ENCODE data around the gene FOXP4. TPM values are rescaled to one million over a fixed set of nuclear protein-coding genes. Genes with fewer than 3 reads are reported as not detected.

The FOXP4 gene
- total and polyA plus RNA-seq, 2 of the 13 experiments (the other 11 are each of a cell fraction or from before 2014, with no cell fraction given): 11.0 to 12.4 TPM

DNA sequence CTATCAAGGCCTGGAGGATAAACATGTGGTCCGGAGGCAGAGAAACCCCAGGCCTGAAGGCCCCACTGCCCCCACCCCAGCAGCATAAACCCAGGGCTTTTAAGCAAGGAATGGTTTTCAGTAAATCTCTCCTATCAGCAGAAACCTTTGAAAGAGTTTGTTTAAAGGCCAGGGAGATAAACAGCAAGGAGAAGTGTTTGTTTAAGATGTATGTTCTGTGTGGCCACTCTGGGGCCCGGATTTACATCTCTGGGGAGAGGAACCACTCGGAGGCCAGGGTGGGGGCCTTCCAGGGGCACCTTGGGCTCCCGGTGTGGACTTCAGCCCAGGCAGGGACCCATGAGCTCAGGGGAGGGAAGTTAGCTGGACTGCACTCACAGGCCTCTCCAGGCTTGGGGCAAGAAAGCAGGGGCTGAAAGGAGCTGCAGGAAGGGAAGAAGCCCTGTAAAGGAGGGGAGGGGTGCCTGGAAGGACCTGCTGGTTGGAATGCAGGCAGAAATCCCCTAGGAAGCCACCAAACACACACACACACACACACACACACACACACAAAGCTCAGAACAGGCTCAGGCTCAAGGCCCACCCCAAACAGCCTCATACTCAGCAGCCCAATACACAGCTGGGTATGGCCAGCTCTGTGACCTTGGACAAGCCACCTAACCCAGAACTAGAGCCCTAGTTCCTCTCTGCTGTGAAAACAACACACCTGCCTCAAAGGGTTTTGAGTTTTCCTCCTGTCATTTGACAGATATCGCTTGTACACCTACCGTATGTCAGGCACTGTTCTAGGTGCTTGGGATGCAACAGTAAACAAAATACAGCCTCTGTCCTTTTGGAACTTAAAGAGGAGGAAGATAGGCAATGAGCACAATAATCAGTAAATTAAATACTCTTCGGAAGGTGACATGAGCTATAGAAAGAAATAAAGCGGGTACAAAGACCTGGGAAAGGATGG is 26.2 kb upstream of the FOXP4 start:
- peak; percentile 93 for ATAC-seq
- in situ Hi-C loops (cut with HindIII; ENCODE audit: extremely low pct_ligation_motif_present, low pct_unique_long_range_greater_than_20kb): no loop called here
- FAIRE-seq: peak; percentile 92
- CTCF ChIA-PET (ENCODE audit: low intra/inter-chr PET ratio, low total read pairs): no interaction called here
- Histone ChIP-seq H3K4me2 (ENCODE audit: low read depth, low read length) (peak overlapping the region; percentile 84), H2AFZ (ENCODE audit: low read length) (no peak overlapping the region), H3K36me3 (replicated peaks in 1 of 2; ENCODE audit: control insufficient read depth in 1 of 2, insufficient read depth in 2 of 2, low read length in 2 of 2) (no peaks in the 10 kb centered on the region), H3K27me3 (ENCODE audit: control insufficient read depth in 1 of 2, insufficient read depth in 2 of 2, low read length in 2 of 2) (no peaks in the 10 kb centered on the region), H3K9ac (ENCODE audit: insufficient read depth, low read depth, low read length) (peak overlapping the region; percentile 74), H4K20me1 (ENCODE audit: insufficient read depth, low read length) (no peaks in the 10 kb centered on the region), H3K79me2 (ENCODE audit: insufficient read depth, low read length) (no peaks in the 10 kb centered on the region), H3K4me1 (ENCODE audit: insufficient read depth, low read length) (peaks cover 88% of the 10 kb centered on the region), H3K9me3 (ENCODE audit: low read length) (no peaks in the 10 kb centered on the region), H3K4me3 (replicated peaks in 1 of 3; ENCODE audit: insufficient read depth in 1 of 3, low read depth in 2 of 3, low read length in 3 of 3) (peak overlapping the region in 2 of 3 experiments; percentile 8 to 50; a peak in 2 of 6 replicates), H3K27ac (ENCODE audit: extremely low read length, insufficient read depth, low read length) (peak overlapping the region; percentile 94)
- WGBS (ENCODE audit: low lambda C conversion rate): 34% methylated on average over 7 of the region's 8 CpGs
- DNase-seq (ENCODE audit: low spot score): peak; percentile 97
- TSS peak; percentile 95 for BruUV-seq (replicated peaks)
- intact Hi-C loops (cut with micrococcal nuclease; ENCODE audit: unreplicated experiment): loop anchor here (1.0 kb wide), 3 partner anchors 21 to 58 kb away; no protein-coding TSS in a partner anchor
- POLR2A ChIA-PET: interaction anchor here (0.9 to 9.4 kb wide), 30 partner anchors 9 to 479 kb away, joined by 3 to 187 read pairs (median 6); partner anchors contain the start of gene FOXP4
- TF ChIP-seq KDM1A (CRISPR knock-in tag; IDR thresholded peaks at IDR 0.05): peak; percentile 55; the same call in 1 of the 2 replicates
- TF ChIP-seq ZNF367 (CRISPR knock-in tag; IDR thresholded peaks at IDR 0.05; ENCODE audit: borderline replicate concordance): 0 out of 2 replicates have a peak, but pooled peaks have one; percentile 42
- TF ChIP-seq ZNF253 (CRISPR knock-in tag; IDR thresholded peaks at IDR 0.05; ENCODE audit: borderline replicate concordance): no peak
- TF ChIP-seq, protein P1, sequence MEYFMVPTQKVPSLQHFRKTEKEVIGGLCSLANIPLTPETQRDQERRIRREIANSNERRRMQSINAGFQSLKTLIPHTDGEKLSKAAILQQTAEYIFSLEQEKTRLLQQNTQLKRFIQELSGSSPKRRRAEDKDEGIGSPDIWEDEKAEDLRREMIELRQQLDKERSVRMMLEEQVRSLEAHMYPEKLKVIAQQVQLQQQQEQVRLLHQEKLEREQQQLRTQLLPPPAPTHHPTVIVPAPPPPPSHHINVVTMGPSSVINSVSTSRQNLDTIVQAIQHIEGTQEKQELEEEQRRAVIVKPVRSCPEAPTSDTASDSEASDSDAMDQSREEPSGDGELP (IDR thresholded peaks at IDR 0.05; ENCODE audit: borderline replicate concordance, low read depth): peak; percentile 58; the same call in 1 of the 2 replicates
- TF ChIP-seq, protein P2, sequence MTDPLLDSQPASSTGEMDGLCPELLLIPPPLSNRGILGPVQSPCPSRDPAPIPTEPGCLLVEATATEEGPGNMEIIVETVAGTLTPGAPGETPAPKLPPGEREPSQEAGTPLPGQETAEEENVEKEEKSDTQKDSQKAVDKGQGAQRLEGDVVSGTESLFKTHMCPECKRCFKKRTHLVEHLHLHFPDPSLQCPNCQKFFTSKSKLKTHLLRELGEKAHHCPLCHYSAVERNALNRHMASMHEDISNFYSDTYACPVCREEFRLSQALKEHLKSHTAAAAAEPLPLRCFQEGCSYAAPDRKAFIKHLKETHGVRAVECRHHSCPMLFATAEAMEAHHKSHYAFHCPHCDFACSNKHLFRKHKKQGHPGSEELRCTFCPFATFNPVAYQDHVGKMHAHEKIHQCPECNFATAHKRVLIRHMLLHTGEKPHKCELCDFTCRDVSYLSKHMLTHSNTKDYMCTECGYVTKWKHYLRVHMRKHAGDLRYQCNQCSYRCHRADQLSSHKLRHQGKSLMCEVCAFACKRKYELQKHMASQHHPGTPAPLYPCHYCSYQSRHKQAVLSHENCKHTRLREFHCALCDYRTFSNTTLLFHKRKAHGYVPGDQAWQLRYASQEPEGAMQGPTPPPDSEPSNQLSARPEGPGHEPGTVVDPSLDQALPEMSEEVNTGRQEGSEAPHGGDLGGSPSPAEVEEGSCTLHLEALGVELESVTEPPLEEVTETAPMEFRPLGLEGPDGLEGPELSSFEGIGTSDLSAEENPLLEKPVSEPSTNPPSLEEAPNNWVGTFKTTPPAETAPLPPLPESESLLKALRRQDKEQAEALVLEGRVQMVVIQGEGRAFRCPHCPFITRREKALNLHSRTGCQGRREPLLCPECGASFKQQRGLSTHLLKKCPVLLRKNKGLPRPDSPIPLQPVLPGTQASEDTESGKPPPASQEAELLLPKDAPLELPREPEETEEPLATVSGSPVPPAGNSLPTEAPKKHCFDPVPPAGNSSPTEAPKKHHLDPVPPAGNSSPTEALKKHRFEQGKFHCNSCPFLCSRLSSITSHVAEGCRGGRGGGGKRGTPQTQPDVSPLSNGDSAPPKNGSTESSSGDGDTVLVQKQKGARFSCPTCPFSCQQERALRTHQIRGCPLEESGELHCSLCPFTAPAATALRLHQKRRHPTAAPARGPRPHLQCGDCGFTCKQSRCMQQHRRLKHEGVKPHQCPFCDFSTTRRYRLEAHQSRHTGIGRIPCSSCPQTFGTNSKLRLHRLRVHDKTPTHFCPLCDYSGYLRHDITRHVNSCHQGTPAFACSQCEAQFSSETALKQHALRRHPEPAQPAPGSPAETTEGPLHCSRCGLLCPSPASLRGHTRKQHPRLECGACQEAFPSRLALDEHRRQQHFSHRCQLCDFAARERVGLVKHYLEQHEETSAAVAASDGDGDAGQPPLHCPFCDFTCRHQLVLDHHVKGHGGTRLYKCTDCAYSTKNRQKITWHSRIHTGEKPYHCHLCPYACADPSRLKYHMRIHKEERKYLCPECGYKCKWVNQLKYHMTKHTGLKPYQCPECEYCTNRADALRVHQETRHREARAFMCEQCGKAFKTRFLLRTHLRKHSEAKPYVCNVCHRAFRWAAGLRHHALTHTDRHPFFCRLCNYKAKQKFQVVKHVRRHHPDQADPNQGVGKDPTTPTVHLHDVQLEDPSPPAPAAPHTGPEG (CRISPR knock-in tag; IDR thresholded peaks at IDR 0.05): no peak
- TF ChIP-seq ZNF660 (CRISPR knock-in tag; IDR thresholded peaks at IDR 0.05; ENCODE audit: borderline replicate concordance, low read depth): no peak
- peak; percentile 95 for TF ChIP-seq ESRRA (CRISPR knock-in tag; IDR thresholded peaks at IDR 0.05; ENCODE audit: low read depth)
- no peak; the same call in 1 of the 2 replicates for TF ChIP-seq ZNF790 (CRISPR knock-in tag; IDR thresholded peaks at IDR 0.05; ENCODE audit: borderline replicate concordance)
- TF ChIP-seq, protein P3, sequence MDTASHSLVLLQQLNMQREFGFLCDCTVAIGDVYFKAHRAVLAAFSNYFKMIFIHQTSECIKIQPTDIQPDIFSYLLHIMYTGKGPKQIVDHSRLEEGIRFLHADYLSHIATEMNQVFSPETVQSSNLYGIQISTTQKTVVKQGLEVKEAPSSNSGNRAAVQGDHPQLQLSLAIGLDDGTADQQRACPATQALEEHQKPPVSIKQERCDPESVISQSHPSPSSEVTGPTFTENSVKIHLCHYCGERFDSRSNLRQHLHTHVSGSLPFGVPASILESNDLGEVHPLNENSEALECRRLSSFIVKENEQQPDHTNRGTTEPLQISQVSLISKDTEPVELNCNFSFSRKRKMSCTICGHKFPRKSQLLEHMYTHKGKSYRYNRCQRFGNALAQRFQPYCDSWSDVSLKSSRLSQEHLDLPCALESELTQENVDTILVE (CRISPR knock-in tag; IDR thresholded peaks at IDR 0.05): peak; percentile 68; the same call in 1 of the 2 replicates
- TF ChIP-seq ZNF17 (CRISPR knock-in tag; IDR thresholded peaks at IDR 0.05): no peak
- TF ChIP-seq POLR2AphosphoS2 (IDR thresholded peaks at IDR 0.05; ENCODE audit: low read depth, low read length): no peak
- TF ChIP-seq IRF2 (CRISPR knock-in tag; IDR thresholded peaks at IDR 0.05): peak; percentile 63; the same call in 1 of the 2 replicates
- no peak for TF ChIP-seq AKAP8 (CRISPR knock-in tag; IDR thresholded peaks at IDR 0.05)
- TF ChIP-seq, protein P4, sequence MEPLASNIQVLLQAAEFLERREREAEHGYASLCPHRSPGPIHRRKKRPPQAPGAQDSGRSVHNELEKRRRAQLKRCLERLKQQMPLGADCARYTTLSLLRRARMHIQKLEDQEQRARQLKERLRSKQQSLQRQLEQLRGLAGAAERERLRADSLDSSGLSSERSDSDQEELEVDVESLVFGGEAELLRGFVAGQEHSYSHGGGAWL (CRISPR knock-in tag; IDR thresholded peaks at IDR 0.05): no peak
- TF ChIP-seq FOXK2 (IDR thresholded peaks at IDR 0.05): no peak

All from HepG2 (cell line).